ENCODE data around the gene IL1RN.

IL1RN gene

DNA sequence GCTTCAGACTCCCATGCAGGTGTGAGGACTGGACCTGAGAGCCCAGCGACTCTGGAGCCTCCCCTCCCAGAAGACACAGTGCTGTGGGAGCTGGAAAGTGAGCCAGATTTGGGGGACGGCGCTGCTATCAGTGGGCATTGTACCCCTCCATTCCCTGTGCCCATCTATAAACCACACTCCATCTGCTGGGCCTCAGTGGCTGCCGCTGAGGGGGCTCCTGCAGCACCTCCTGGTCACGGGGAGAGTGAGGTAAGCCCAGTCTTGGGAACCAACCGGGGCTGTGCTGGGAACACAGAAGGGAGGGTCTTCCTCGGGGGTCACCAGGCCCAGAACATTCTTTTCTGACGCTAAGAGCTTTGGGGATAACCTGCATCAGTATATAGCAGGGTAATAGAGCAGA is 55.9 kb downstream of the IL1RN start:
- no peak overlapping the region for H3K27ac ChIP-seq
- TF ChIP-seq, protein P1, sequence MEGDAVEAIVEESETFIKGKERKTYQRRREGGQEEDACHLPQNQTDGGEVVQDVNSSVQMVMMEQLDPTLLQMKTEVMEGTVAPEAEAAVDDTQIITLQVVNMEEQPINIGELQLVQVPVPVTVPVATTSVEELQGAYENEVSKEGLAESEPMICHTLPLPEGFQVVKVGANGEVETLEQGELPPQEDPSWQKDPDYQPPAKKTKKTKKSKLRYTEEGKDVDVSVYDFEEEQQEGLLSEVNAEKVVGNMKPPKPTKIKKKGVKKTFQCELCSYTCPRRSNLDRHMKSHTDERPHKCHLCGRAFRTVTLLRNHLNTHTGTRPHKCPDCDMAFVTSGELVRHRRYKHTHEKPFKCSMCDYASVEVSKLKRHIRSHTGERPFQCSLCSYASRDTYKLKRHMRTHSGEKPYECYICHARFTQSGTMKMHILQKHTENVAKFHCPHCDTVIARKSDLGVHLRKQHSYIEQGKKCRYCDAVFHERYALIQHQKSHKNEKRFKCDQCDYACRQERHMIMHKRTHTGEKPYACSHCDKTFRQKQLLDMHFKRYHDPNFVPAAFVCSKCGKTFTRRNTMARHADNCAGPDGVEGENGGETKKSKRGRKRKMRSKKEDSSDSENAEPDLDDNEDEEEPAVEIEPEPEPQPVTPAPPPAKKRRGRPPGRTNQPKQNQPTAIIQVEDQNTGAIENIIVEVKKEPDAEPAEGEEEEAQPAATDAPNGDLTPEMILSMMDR (conservative IDR thresholded peaks at IDR 0.05), result no peak
- no peak for TF ChIP-seq ZFX (IDR thresholded peaks at IDR 0.05)
